Hepatocyte (in vitro differentiated cells): ENCODE measurements around the gene BMX.

ENCODE experiments used
- EZH2 ChIP-seq: fragments of 200-600 bp; sonication (generic); IDR thresholded peaks from 2 replicates; pipeline ENCODE4 v1.6.1; 2016; ENCODE audit warnings: antibody characterized with exemption, mild to moderate bottlenecking, borderline replicate concordance
- TF ChIP-seq, protein P1 (sequence below): fragments of 200-600 bp; sonication (generic); IDR thresholded peaks from 2 replicates; pipeline ENCODE4 v1.5.1; 2016; ENCODE audit warnings: antibody characterized with exemption, mild to moderate bottlenecking; ENCODE audit not compliant: poor library complexity

DNA sequence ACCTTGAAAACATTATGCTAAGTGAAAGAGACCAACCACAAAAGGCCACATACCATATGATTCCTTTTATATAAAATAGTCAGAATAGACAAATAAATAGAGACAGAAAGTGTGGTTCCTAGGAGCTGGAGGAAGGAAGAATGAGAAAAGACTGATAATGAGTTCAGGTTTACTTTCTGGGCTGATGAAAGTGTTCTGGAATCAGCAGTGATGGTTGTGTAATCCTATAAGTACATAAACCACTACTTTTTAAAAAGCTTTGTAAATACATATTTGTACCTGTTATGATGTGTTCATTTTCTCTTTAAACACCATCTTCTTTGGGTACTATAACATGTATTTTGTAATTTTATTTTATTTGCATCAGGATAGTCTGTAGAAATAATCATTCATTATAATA, 28.1 kb upstream of the BMX start:
- TF ChIP-seq, protein P1, sequence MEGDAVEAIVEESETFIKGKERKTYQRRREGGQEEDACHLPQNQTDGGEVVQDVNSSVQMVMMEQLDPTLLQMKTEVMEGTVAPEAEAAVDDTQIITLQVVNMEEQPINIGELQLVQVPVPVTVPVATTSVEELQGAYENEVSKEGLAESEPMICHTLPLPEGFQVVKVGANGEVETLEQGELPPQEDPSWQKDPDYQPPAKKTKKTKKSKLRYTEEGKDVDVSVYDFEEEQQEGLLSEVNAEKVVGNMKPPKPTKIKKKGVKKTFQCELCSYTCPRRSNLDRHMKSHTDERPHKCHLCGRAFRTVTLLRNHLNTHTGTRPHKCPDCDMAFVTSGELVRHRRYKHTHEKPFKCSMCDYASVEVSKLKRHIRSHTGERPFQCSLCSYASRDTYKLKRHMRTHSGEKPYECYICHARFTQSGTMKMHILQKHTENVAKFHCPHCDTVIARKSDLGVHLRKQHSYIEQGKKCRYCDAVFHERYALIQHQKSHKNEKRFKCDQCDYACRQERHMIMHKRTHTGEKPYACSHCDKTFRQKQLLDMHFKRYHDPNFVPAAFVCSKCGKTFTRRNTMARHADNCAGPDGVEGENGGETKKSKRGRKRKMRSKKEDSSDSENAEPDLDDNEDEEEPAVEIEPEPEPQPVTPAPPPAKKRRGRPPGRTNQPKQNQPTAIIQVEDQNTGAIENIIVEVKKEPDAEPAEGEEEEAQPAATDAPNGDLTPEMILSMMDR: no peak
- TF ChIP-seq EZH2: no peak
